HCT116 (cell line): ENCODE measurements around the gene ACTN4. TPM values are rescaled to one million over a fixed set of nuclear protein-coding genes. Genes with fewer than 3 reads are reported as not detected.

Experiments used
- ATAC-seq: fragments of 200-7000 bp; cut with Tn5 transposase; 2 replicates; pipeline ENCODE4 v1.9.1; 2020; ENCODE audit warnings: mild to moderate bottlenecking, moderate library complexity
- BruUV-seq: library from RNA; stranded (reverse); fragments of 400-500 nt; replicated peaks from 2 replicates; lab custom pipeline; 2021; lab: Mats Ljungman, UMichigan
- CTCF ChIA-PET: fragments of 300-600 bp; sonication (Branson Sonifier 250); formaldehyde crosslinking; loops from one replicate; lab custom pipeline; 2021; ENCODE audit warnings: antibody characterized with exemption; lab: Charles Lee
- POLR2A ChIA-PET: fragments of 300-600, 350-600 bp; sonication (Branson Sonifier 250); formaldehyde crosslinking; loops from one replicate; lab custom pipeline; 2021; ENCODE audit warnings: antibody characterized with exemption; lab: Charles Lee
- RAD21 ChIA-PET, 2 experiments: fragments of 300-600 bp; sonication (Branson Sonifier 250); formaldehyde crosslinking; loops; one replicate each; lab custom pipeline; 2023; ENCODE audit warnings: low total read pairs in 2 of 2; ENCODE audit not compliant: uncharacterized antibody in 2 of 2, unreplicated experiment in 2 of 2, low non-redundant PET in 1 of 2; lab: Charles Lee
- DNase-seq: peaks from one replicate; pipeline ENCODE4 v3.0.0-alpha.2; 2010; ENCODE audit warnings: low read depth, low spot score
- H2AFZ ChIP-seq: fragments of 200-600 bp; shearing (Covaris generic), sonication (generic); 2 replicates; pipeline ENCODE4 v1.6.1; 2017; ENCODE audit warnings: low read depth, mixed run types, mixed read lengths, antibody characterized with exemption, low read length; ENCODE audit not compliant: poor library complexity, severe bottlenecking
- H3K27ac ChIP-seq: 2 replicates; pipeline ENCODE4 v1.5.1; 2012; ENCODE audit warnings: low read depth, low read length
- H3K27me3 ChIP-seq: fragments of 200-600 bp; sonication (generic); 2 replicates; pipeline ENCODE4 v1.6.1; 2016; ENCODE audit warnings: mixed run types, low read length, mixed read lengths; ENCODE audit not compliant: insufficient read depth
- H3K36me3 ChIP-seq, 2 experiments: fragments of 200-500 bp in 1 of 2; fragments of 200-600 bp in 1 of 2; sonication (Bioruptor generic) in 1 of 2; sonication (generic) in 1 of 2; 2 replicates each; pipeline versions ENCODE4 v1.5.1 to v1.6.1; 2014 to 2016; ENCODE audit warnings: low read length in 2 of 2, inconsistent platforms in 1 of 2, mixed read lengths in 1 of 2, mixed run types in 1 of 2; ENCODE audit not compliant: insufficient read depth in 2 of 2, control insufficient read depth in 1 of 2
- H3K4me1 ChIP-seq, 2 experiments: fragments of 200-600 bp in 1 of 2; sonication (generic) in 1 of 2; 2 replicates each; pipeline versions ENCODE4 v1.5.1 to v1.6.1; 2012 to 2017; ENCODE audit warnings: low read length in 2 of 2, inconsistent platforms in 1 of 2, mild to moderate bottlenecking in 1 of 2, mixed read lengths in 1 of 2, mixed run types in 1 of 2, moderate library complexity in 1 of 2; ENCODE audit not compliant: insufficient read depth in 2 of 2, control insufficient read depth in 1 of 2
- H3K4me2 ChIP-seq: fragments of 200-600 bp; sonication (generic); 2 replicates; pipeline ENCODE4 v1.6.1; 2017; ENCODE audit warnings: mixed run types, low read length, mixed read lengths
- H3K4me3 ChIP-seq, 2 experiments: fragments of 200-600 bp in 1 of 2; sonication (generic) in 1 of 2; replicated peaks in 1 of 2; 2 replicates each; pipeline ENCODE4 v1.5.1; 2011 to 2016; ENCODE audit warnings: low read length in 2 of 2, control low read depth in 1 of 2, low read depth in 1 of 2, mild to moderate bottlenecking in 1 of 2, mixed read lengths in 1 of 2, mixed run types in 1 of 2
- H3K79me2 ChIP-seq: fragments of 200-600 bp; sonication (generic); 2 replicates; pipeline ENCODE4 v1.6.1; 2017; ENCODE audit warnings: mild to moderate bottlenecking, mixed run types, low read length, moderate library complexity, mixed read lengths; ENCODE audit not compliant: insufficient read depth
- H3K9ac ChIP-seq: fragments of 200-600 bp; sonication (generic); 2 replicates; pipeline ENCODE4 v1.6.1; 2016; ENCODE audit warnings: low read length, mixed read lengths
- H3K9me2 ChIP-seq: fragments of 200-600 bp; sonication (generic), shearing (Covaris generic); 2 replicates; pipeline ENCODE4 v1.6.1; 2017; ENCODE audit warnings: mixed run types, mild to moderate bottlenecking, moderate library complexity; ENCODE audit not compliant: insufficient read depth
- H3K9me3 ChIP-seq, 2 experiments: fragments of 200-500 bp in 1 of 2; fragments of 200-600 bp in 1 of 2; sonication (Bioruptor generic) in 1 of 2; sonication (generic) in 1 of 2; 2 replicates each; pipeline ENCODE4 v1.6.1; 2014 to 2017; ENCODE audit warnings: low read length in 2 of 2, mixed read lengths in 2 of 2, inconsistent platforms in 1 of 2, low read depth in 1 of 2, mild to moderate bottlenecking in 1 of 2, mixed run types in 1 of 2, moderate library complexity in 1 of 2; ENCODE audit not compliant: control insufficient read depth in 1 of 2, insufficient read depth in 1 of 2
- H4K20me1 ChIP-seq: fragments of 200-600 bp; sonication (generic), shearing (Covaris generic); 2 replicates; pipeline ENCODE4 v1.6.1; 2017; ENCODE audit warnings: mixed run types, mild to moderate bottlenecking, moderate library complexity; ENCODE audit not compliant: insufficient read depth
- ATF3 ChIP-seq: IDR thresholded peaks from 2 replicates; pipeline ENCODE4 v1.6.1; 2012
- CBX3 ChIP-seq: IDR thresholded peaks from 2 replicates; pipeline ENCODE4 v1.6.1; 2012; ENCODE audit warnings: low read depth
- EGR1 ChIP-seq: IDR thresholded peaks from 2 replicates; pipeline ENCODE4 v1.6.1; 2012; ENCODE audit warnings: low read depth
- ELF1 ChIP-seq: IDR thresholded peaks from 2 replicates; pipeline ENCODE4 v1.6.1; 2012; ENCODE audit warnings: low read depth, borderline replicate concordance
- EZH2phosphoT487 ChIP-seq: fragments of 200-600 bp; IDR thresholded peaks from 2 replicates; pipeline ENCODE4 v1.6.1; 2018; ENCODE audit warnings: antibody characterized with exemption, borderline replicate concordance
- FOSL1 ChIP-seq: IDR thresholded peaks from 2 replicates; pipeline ENCODE4 v1.6.1; 2012; ENCODE audit warnings: low read depth
- MAX ChIP-seq: IDR thresholded peaks from 2 replicates; pipeline ENCODE4 v1.6.1; 2012
- POLR2AphosphoS5 ChIP-seq: IDR thresholded peaks from 2 replicates; pipeline ENCODE4 v1.6.1; 2011; ENCODE audit warnings: mild to moderate bottlenecking, low read depth, low read length, moderate library complexity
- REST ChIP-seq: IDR thresholded peaks from 2 replicates; pipeline ENCODE4 v1.6.1; 2012; ENCODE audit warnings: low read depth
- SP1 ChIP-seq: IDR thresholded peaks from 2 replicates; pipeline ENCODE4 v1.6.1; 2012; ENCODE audit warnings: low read depth
- SRF ChIP-seq: IDR thresholded peaks from 2 replicates; pipeline ENCODE4 v1.6.1; 2012; ENCODE audit warnings: low read depth
- YY1 ChIP-seq: IDR thresholded peaks from 2 replicates; pipeline ENCODE4 v1.6.1; 2011; ENCODE audit warnings: low read length, low read depth, moderate library complexity, mild to moderate bottlenecking; ENCODE audit not compliant: insufficient replicate concordance; ENCODE audit errors: extremely low read depth
- ZBTB33 ChIP-seq: IDR thresholded peaks from 2 replicates; pipeline ENCODE4 v1.6.1; 2011; ENCODE audit warnings: mild to moderate bottlenecking, low read length, moderate library complexity; ENCODE audit not compliant: insufficient replicate concordance; ENCODE audit errors: extremely low read depth
- ZFX ChIP-seq: fragments of 450-650 bp; IDR thresholded peaks from 2 replicates; pipeline ENCODE4 v1.6.1; 2017
- ZNF274 ChIP-seq: fragments of 200-500 bp; sonication (Bioruptor generic); IDR thresholded peaks from 2 replicates; pipeline ENCODE4 v1.6.1; 2014; ENCODE audit warnings: mild to moderate bottlenecking, low read depth, low read length, inconsistent platforms
- intact Hi-C: fragments of 100-400 bp; cut with micrococcal nuclease; formaldehyde crosslinking; loops from 2 replicates; pipeline ENCODE4 v1.10.0; 2022
- total RNA-seq: library from RNA; stranded (reverse); gene quantifications from one replicate; pipeline ENCODE4 v1.2.1, GENCODE V29; 2021; ENCODE audit not compliant: unreplicated experiment

Gene ACTN4
- total RNA-seq, 1 experiment from 2014 or later: 651 TPM

- intact Hi-C loops: no loop called here
- no peak for DNase-seq
Measured at GRCh38 chr19:38701455-38702063, 54.1 kb downstream of the ACTN4 start.

More at GRCh38 chr19:38701455-38702063, 54.1 kb downstream of the ACTN4 start:
- RAD21 ChIA-PET: no interaction called here
- POLR2A ChIA-PET: no interaction called here
- H3K36me3 ChIP-seq: peaks cover 30 to 81% of the 10 kb centered on the region in 2 experiments
- H3K4me3 ChIP-seq: no peak overlapping the region
- H3K79me2 ChIP-seq: peaks cover 95% of the 10 kb centered on the region
- ATAC-seq: no peak
- H3K9me2 ChIP-seq: no peaks in the 10 kb centered on the region
- peaks cover 0 to 17% of the 10 kb centered on the region in 2 experiments; a peak in 1 of 4 replicates for H3K4me1 ChIP-seq
- no peak for TF ChIP-seq ZFX
- TF ChIP-seq YY1: no peak
- TF ChIP-seq POLR2AphosphoS5: no peak
- TF ChIP-seq FOSL1: no peak
- no peak for TF ChIP-seq SP1
- TF ChIP-seq EZH2phosphoT487: no peak
- no peak for TF ChIP-seq SRF
- no peak for TF ChIP-seq REST
- TF ChIP-seq EGR1: no peak
- no peak for TF ChIP-seq ZNF274
- TF ChIP-seq ATF3: no peak
- TF ChIP-seq ELF1: no peak
- TF ChIP-seq CBX3: no peak
- no peak for TF ChIP-seq ZBTB33
- no peak for TF ChIP-seq MAX
- TF ChIP-seq, all 23 proteins: peak for 0
- Histone ChIP-seq H4K20me1 (no peaks in the 10 kb centered on the region), H2AFZ (no peak overlapping the region), H3K27ac (no peak overlapping the region), H3K9me3 (no peaks in the 10 kb centered on the region), H3K4me2 (no peak overlapping the region), H3K9ac (no peak overlapping the region), H3K27me3 (no peaks in the 10 kb centered on the region)
- no TSS peak for BruUV-seq
- CTCF ChIA-PET: no interaction called here
